ENCODE data around the gene GFY. TPM values are rescaled to one million over a fixed set of nuclear protein-coding genes. Genes with fewer than 3 reads are reported as not detected.
"Not testable (repeated sequence)": the region's sequence is repeated elsewhere in the genome, so short reads cannot be mapped to it uniquely, and the experiment has no call there.

The GFY gene
- total RNA-seq, 1 donor from 2014 or later = not detected

- no peak for DNase-seq
- ATAC-seq (ENCODE audit: poor library complexity) = no peak
- intact Hi-C loops (cut with DNase I) = no loop called here
Measured at GRCh38 chr19:49453757-49454240, 28.6 kb downstream of the GFY start.

DNA sequence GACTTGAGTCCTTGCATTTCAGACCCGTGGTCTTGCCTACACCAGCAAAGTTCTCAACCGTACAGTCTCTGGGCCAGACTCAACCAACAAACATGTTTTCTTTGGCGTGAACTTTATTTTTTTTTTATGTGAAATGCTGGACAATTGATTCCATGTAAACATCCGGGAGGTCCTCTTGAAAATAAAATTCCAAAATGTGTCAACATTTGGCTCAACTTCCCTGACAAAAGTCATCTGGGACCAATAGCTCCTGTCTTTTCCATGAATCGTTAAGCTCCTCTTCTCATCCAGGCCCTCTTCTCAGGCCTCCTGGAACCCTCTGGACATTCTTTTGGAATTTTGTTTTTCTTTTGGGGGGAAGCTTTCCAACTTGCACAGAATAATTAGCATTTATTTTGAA is 30.6 kb downstream of the GFY start:
- no peak for DNase-seq
- no peak for ATAC-seq (ENCODE audit: poor library complexity)
- intact Hi-C loops (cut with DNase I) = no loop called here

DNA sequence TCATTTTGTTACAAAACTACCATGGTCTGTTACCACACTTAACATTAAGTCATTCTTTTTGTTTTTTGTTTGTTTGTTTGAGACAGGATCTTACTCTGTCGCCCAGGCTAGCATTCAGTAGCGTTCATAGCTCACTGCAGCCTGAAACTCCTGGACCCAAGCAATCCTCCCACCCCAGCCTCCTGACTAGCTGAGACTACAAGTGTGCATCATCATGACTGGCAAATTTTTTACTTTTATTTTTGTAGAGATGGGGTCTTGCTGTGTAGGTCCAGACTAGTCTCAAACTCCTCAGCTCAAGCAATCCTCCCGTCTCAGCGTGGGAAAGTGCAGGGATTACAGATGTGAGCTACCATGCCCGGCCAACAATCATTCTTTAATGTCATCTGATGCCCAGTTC is 31.1 kb downstream of the GFY start:
- intact Hi-C loops (cut with DNase I) = no loop called here
- no peak for ATAC-seq (ENCODE audit: poor library complexity)
- DNase-seq = no peak

DNA sequence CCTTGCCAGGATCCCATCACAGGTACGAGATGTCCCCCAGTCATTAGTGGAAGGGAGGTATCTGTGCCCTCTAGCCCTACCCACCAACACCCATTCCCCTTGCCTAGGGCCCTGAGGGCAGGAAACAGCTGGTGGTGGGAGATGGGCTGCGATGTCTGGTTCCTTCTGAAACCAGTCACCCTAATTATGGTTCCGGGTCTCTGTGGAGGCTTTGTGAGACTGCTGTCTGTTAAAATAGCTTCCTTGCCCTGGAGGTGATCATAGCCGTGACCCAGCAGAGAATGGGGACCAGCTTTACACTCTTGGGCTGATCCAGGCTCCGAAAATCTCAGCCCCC is 33.3 kb downstream of the GFY start:
- ATAC-seq (ENCODE audit: poor library complexity) (no peak), DNase-seq (no peak)
- intact Hi-C loops (cut with DNase I) = no loop called here

DNA sequence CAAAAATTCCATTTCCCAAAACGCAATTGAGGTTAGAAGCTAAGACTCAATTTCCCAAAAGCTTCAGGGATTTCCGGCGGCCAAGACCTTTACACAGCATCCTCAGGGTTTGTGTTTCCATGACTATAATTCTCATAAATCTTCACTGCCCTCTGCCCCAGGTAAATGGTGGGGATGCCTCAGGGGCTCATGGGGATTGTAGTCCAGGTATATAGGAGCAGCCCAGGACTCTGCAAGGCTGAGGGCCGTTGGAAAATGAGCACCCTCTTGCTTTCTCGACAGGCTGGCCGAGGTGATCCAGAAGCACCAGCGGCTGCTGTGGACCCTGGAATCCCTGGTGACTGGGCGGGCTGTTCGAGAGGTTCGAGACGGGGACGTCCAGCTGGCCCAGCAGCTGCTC is 34.2 kb downstream of the GFY start:
- ATAC-seq (ENCODE audit: poor library complexity) (no peak), DNase-seq (no peak)
- intact Hi-C loops (cut with DNase I) = no loop called here

GRCh38 chr19:49461130-49461529 is 35.9 kb downstream of the GFY start:
- intact Hi-C loops (cut with DNase I); ATAC-seq (ENCODE audit: poor library complexity); DNase-seq: not testable (repeated sequence)

GRCh38 chr19:49461656-49462055 is 36.5 kb downstream of the GFY start:
- intact Hi-C loops (cut with DNase I) = no loop called here
- no peak for ATAC-seq (ENCODE audit: poor library complexity)

GRCh38 chr19:49462492-49462891 is 37.3 kb downstream of the GFY start:
- ATAC-seq (ENCODE audit: poor library complexity) (no peak), DNase-seq (no peak)
- intact Hi-C loops (cut with DNase I) = no loop called here

More at GRCh38 chr19:49461656-49462055, 36.5 kb downstream of the GFY start:
- DNase-seq = no peak

- intact Hi-C loops (cut with DNase I) = no loop called here
- DNase-seq (no peak), ATAC-seq (ENCODE audit: poor library complexity) (no peak)
Measured at GRCh38 chr19:49463960-49464740, 39.0 kb downstream of the GFY start.

- DNase-seq (no peak), ATAC-seq (ENCODE audit: poor library complexity) (no peak)
- intact Hi-C loops (cut with DNase I) = no loop called here
Measured at GRCh38 chr19:49465371-49465770, 40.2 kb downstream of the GFY start.

- intact Hi-C loops (cut with DNase I) = no loop called here
- no peak for DNase-seq
- ATAC-seq (ENCODE audit: poor library complexity) = no peak
Measured at GRCh38 chr19:49468199-49468598, 43.0 kb downstream of the GFY start.

DNA sequence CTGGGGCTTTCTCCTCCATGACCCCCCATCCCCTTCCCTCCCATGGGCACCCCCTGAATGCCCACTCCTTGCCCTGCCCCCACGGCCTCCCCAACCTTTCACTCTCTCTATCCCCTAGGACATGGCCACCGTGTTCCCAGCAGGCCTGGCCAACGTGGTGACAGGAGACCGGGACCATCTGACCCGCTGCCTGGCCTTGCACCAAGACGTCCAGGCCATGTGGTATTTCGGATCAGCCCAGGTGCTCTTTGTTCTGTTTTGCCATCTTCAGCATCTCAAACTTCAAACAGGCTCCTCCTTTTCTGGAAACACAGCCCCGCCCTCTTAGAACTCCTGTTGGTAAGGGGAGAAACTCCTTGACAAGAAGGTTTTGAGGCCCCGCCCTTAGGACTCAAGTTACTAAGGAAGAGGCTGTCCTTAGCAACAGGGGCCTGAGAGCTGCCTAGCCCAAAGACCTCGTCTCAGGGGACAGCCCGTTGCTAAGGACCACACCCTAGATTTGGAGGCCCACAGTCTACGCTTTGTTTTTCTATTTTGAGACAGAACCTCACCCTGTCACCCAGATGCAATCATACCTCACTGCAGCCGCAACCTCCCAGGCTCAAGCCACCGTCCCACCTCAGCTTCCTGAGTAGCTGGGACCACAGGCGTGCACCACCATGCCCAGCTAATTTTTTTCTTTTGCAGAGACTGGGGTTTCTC is 43.7 kb downstream of the GFY start:
- ATAC-seq (ENCODE audit: poor library complexity) = peak; percentile 81
- intact Hi-C loops (cut with DNase I) = no loop called here
- DNase-seq = peak; percentile 87

- DNase-seq (no peak), ATAC-seq (ENCODE audit: poor library complexity) (no peak)
Measured at GRCh38 chr19:49469828-49470614, 44.8 kb downstream of the GFY start.

DNA sequence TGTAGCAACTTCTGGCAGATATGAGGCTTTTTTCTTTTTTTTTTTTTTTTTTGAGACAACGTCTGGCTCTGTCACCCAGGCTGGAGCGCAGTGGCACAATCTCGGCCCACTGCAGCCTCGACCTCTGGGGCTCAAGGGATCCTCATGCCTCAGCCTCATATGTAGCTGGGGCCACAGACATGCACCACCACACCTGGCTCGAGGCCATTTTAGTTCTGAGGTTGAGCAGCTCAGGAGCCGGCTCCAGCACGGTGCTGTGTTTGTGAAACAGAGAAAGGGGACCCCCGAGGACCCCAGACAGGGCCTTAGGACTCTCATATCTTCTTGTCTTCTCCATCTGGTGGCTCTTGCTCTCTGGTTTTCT is 45.4 kb downstream of the GFY start:
- ATAC-seq (ENCODE audit: poor library complexity) (no peak), DNase-seq (no peak)
- intact Hi-C loops (cut with DNase I) = no loop called here

More at GRCh38 chr19:49469828-49470614, 44.8 kb downstream of the GFY start:
- intact Hi-C loops (cut with DNase I) = no loop called here

GRCh38 chr19:49472936-49473335 is 47.7 kb downstream of the GFY start:
- ATAC-seq (ENCODE audit: poor library complexity) (no peak), DNase-seq (no peak)
- intact Hi-C loops (cut with DNase I) = no loop called here

- intact Hi-C loops (cut with DNase I); DNase-seq; ATAC-seq (ENCODE audit: poor library complexity): not testable (repeated sequence)
Measured at GRCh38 chr19:49473501-49473867, 48.3 kb downstream of the GFY start.

- intact Hi-C loops (cut with DNase I) = no loop called here
- ATAC-seq (ENCODE audit: poor library complexity) (peak; percentile 83), DNase-seq (peak; percentile 87)
Measured at GRCh38 chr19:49473868-49474541, 48.8 kb downstream of the GFY start, which contains the start of gene FLT3LG. Gene FLT3LG (plus strand): TSS chr19:49474215. CDS start chr19:49474640, 425 bp downstream.

- intact Hi-C loops (cut with DNase I) = no loop called here
Measured at GRCh38 chr19:49474542-49474924, 49.3 kb downstream of the GFY start.

More at GRCh38 chr19:49474542-49474924, 49.3 kb downstream of the GFY start:
- DNase-seq (no peak), ATAC-seq (ENCODE audit: poor library complexity) (no peak)
